Cortex of kidney (tissue), 1 donor: ENCODE data around the gene RABGEF1.
A peak's percentile ranks its signal among the peaks of the same experiment; 100 is the strongest.
"Not testable (repeated sequence)": the region's sequence is repeated elsewhere in the genome, so short reads cannot be mapped to it uniquely, and the experiment has no call there.

Experiments used
- DNase-seq: peaks from one replicate; lab custom pipeline; 2025; lab: John Stamatoyannopoulos, UW

Gene RABGEF1

DNA sequence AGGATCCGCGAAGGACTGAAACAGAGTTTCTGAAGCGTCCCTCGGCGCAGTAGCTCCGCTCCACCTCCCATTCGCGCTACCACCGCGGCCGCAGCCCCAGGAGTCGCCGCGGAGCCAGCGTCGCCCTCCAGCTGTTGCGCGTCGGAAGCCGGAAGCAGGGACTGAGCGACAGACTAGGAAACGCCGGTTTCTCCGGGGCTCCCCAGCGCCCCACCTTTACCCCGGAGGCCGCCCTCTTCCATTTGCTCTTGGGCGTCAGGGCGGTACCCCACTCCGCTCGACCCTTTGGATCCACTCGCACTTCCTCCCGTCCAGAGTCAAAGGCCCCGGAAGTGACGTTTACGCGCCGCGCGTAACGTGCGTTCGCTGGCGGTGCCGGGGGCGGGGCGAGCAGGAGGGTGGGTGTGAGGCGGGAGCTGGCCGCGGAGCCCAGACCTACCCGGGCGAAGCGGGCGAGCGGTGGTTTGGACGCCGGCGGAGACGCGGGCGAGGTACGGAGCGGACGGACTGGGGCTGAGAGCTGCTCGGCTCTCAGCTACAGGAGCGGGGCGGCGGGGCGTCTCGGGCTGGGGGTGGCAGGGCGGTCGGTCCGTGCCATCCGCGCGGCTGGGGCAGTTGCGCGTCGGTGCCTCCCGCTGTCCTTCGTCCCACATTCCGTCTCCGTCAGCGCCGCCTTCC, at the start of gene RABGEF1:
RABGEF1 (plus strand) TSS at position 432 of the 678 bp plus-strand sequence. CDS start 31,167 bp downstream, outside the sequence.
- peak; percentile 54 for DNase-seq

DNA sequence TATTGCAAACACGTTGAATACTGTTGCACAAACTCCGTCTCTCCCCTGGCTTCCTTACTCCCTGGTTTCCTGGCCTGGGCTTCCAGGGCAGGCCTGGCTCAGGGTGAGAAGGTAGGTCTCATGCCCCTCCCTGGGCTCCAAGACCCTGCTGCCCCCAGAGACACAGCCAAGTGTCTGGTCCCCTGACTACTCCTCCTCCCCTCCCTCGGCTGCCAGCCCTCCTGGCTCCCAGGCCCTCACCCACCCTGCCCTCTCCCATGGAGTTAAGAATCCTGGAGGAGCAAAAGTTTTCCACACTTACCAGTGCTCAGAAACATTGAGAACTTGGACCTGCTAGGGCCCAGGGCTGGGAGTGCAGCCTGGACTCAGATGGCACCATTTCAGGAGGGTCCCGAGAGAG, 47.2 kb upstream of the RABGEF1 start:
- no peak for DNase-seq

DNA sequence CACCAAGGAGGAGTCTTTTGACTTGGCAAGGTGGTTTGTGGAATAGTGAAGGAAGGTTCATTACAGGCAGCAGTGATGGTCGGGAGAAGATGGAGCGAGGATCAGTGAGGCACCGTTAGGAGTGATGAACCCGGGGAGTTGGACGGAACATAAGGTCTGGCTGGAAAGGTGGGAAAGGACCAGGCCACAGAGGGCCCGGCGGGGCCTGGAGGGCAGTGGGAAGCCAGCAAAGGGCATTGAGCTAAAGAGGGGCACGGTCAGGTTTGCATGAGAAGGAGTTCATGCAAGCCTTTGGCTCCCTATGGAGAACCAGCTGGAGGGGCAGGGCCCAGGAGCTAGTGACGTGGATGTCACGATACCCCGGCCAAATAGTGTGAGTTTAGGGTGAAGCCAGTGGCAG, 46.2 kb upstream of the RABGEF1 start:
- DNase-seq, result no peak

DNA sequence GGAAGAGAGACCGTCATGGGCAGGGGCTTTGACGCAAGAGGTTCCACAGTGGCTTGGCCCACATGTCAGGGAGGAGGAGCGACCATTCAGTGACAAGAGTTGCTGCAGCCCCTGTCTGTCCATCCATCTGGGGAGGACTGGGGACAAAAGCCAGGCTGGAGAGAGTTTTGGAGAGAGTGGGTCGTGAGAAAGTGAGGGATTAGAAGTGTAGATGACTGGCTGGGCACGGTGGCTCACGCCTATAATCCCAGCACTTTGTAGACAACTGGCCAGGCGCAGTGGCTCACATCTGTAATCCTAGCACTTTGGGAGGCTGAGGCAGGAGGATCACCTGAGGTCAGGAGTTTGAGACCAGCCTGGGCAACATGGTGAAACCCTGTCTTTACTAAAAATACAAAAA, 45.1 kb upstream of the RABGEF1 start:
- not testable (repeated sequence) for DNase-seq

DNA sequence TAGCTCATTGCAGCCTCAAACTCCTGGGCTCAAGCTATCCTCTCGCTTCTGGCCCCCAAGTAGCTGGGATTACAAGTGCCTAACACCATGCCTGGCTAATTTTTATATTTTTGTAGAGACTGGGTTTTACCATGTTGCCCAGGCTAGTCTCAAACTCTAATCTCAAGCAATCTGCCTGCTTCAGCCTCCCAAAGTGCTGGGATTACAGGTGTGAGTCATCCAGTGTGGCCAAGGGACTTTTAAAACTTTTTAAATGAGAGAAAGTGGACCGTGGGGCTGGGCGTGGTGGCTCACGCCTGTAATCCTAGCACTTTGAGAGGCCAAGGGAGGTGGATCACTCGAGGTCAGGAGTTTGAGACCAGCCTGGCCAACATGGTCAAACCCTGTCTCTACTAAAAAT, 44.4 kb upstream of the RABGEF1 start:
- not testable (repeated sequence) for DNase-seq

DNA sequence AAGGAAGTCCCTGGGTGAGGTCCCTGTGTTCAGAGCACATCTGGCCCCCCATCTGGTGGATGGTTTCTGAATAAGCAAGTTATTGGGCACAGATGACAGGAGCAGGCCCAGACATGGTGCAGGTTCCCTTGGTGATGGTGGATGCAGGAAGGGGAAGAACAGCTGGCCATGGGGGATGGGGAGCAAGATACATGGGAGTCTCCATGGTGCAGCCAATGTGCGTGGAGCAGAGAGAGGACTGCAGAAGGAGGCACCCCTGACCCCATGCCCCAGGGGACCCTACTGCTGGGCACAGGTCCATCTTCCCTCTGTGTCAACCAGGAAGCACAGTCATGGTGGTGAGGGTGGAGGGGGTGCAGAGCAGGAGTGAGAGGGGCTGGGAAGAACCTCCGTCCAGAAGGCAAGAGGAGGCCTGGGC, 43.8 kb upstream of the RABGEF1 start:
- DNase-seq, result no peak

DNA sequence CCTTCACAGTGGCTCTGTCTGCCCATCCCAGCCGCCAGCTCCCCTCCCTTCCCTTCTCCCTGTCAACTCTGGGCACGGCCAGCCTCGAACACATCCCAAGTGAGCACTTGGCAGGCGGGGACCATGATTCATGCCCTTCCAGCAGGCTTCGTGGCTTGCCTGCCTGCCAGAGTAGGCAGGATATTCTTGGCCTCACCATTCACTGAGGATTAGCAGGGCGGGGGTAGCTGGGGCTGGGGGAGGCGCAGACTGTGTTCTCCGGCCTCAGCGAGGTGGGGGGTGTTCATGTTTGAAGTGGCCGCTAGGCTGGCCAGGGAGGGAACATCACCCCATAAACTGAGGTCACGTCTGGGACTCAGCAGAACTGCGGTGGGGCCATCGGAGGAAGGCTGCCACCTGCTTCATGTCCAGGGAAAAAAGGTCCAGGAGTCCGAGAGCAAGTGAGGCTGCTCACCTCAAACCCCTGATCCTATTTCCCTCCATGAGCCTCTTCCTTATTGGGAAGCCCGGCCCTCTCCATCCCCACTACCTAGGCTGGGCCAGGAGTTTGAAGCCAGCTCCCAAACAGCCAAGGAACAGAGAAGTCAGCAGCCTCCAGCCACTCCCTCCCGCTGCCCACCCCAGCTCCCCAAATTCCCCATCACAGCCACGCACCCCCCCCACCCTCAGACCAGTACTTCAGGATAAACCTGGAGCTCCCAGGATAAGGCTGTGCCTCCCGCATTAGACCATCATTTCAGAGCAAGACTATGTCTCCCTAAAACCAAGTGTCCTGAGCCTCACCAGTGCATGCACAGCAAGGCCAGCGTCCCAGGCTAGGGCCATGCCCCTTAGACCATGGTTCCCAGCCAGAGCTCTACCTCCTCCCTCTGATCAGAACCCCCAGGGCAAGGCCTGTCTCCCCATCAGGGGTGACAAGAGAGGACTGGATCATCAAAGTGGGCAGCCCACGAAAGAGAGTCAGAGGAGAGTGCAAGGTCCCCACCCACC, 42.8 kb upstream of the RABGEF1 start:
- DNase-seq, result no peak

DNA sequence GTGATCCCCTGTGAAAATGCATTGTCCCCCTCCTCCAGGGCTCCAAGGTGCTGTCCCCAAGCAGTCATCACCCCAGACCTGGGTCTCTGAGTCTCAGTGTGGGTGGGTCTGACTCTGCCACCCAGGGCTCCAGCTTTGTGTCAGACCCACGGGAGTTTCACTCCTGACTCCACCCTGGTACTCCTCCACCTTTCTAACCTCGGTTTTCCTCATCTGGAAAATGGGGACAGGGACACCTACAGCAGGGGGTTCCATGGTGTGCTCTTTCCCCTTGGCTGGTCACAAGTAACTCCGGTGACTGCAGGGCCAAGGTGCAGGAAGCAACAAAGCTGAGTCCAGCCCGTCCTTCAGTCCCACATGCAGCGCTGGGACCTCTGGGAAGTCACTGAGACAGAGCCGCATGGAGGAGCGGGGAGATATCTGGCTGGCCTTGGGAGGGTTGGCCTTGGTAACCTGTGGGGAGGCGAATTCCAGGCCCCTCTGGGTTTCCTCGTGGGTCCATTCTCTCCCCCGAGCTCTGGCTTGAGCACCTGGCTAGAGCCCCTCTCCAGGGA, 41.8 kb upstream of the RABGEF1 start:
- DNase-seq, result no peak

DNA sequence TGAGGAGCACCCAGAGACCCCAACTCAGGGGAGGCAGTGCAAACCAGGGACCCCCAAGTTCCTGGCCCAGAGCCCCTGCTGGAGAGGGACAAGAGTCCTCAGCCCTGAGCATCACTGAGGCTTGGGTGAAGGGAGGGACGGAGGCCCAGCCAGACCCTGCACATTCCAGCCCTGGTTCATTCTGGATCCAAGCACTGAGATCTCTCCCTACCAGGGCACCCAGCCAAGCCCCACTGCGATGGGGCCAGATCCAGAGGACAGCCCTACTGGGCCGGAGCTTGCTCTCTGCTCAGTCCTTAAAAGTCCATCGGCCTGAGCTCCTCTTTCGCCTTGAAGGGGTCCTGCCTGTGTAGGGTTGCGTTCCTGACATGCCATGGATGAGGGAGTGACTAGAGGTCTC, 40.5 kb upstream of the RABGEF1 start:
- DNase-seq, result no peak

DNA sequence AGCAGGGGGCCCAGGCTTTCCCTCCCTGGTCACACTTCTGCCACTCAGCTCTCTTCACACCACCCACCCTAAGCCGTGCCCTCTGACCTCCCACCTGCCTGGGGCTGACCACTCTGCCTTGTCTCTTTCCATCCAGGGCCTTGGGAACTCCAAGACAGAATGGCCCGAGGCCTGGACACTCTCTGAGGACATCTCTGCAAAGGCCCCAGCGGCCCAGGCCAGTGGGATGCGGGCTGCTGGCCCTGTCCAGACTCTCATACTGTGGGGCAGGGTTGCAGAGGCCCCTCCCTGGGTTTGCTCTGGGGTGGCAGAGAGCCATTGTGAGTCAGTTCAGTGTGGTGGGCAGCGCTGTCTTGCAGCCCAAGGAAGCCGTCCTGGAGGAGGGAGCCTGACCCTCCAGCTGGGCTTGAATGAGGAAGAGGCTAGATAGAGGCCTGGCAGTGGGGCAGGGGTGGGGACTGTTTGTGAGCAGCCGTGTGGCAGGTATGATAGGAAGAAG, 39.9 kb upstream of the RABGEF1 start:
- no peak for DNase-seq

DNA sequence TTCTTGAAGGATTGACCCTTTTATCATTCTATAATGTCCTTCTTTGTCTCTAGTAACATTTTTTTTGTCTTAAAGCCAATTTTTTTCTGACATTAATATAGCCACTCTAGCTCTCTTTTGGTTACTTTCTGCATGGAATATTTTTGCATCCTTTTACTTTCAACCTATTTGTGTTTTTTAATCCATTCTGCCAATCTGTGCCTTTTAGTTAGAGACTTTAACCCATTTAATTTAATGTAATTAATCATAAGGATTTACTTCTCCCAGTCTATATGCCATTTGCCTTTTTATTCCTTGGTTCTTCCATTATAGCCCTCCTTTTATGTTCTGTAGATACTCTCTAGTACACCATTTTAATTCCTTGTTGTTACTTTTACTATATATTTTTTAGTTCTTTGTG, 32.7 kb upstream of the RABGEF1 start:
- DNase-seq, result no peak

DNA sequence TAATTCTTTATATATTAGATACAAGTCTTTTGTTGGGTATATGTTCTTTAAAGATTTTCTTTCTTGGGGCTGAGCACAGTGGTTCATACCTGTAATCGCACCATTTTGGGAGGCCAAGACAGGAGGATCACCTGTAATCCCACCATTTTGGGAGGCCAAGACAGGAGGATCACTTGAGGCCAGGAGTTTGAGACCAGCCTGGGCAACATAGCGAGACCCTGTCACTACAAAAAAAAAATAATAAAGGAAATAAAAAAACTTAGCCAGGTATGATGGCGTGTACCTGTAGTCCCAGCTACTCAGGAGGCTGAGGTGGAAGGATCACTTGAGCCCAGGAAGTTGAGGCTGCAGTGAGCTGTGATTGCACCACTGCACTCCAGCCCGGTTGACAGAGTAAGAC, 29.8 kb upstream of the RABGEF1 start:
- DNase-seq, result not testable (repeated sequence)

DNA sequence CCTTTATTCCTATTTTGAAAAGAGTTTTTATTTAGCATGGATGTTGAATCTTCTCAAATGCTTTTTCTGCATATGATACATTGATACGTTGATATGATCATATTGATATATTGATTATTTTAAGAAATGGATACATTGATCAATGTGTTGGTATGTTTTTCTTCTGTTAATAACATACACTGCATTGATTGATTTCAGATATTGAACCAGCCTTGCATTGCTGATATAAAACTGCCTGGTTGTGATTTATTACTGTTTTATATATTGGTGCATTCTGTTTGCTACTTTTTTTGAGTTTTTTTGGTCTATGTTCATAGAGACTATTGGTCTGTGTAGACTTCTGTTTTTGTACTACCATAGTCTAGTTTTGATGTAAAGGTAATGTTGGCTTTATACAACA, 26.8 kb upstream of the RABGEF1 start:
- DNase-seq, result no peak

DNA sequence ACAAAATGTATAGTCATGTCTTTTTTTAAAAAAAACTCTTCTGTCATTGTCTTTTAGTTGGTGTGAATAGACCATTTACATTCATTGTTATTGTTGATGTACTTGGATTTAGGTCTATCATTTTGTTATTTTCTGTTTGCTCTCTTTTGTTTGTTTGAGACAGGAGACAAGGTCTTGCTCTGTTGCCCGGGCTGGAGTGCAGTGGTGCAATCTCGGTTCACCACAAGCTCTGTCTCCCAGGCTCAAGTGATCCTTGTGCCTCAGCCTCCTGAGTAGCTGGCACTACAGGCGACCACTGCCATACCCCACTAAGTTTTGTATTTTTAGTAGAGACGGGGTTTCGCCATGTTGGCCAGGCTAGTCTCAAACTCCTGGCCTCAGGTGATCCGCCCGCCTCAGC, 23.9 kb upstream of the RABGEF1 start:
- DNase-seq, result not testable (repeated sequence)

DNA sequence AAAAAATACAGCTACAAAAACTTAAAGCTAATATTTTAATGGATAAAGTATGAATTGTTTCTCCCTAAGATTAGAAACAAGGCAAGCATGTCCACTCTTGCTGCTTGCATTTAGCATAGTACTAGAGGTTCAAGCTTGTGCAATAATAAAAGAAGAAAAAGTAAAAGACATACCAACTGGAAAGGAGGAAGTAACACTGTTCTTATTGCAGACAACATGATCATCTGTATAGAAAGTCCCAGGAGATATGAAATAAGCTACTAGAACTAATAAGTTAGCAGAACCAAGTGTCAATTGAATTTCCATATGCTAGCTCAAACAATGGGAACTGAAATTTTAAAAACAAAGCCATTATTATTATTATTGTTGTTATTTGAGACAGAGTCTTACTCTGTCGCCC, 20.0 kb upstream of the RABGEF1 start:
- no peak for DNase-seq

DNA sequence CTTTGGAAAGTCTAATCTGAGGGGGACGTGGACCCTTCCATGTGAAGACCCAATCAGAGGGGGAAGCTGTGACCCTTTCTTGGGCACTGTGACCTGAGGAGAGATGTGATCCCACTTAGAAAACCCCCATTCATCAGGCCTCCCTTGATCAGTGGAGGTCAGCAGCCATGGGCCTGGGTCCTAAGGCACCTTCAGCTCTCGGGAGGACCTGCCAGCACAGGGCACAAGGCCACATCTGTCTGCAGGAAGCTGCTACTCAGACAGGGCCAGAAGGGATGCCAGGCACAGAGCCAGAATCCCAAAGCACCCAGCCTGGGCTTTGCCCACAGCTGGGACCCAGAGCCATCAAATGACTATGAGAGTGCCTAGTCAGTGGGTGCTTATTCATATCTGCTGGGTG, 14.7 kb upstream of the RABGEF1 start:
- no peak for DNase-seq

DNA sequence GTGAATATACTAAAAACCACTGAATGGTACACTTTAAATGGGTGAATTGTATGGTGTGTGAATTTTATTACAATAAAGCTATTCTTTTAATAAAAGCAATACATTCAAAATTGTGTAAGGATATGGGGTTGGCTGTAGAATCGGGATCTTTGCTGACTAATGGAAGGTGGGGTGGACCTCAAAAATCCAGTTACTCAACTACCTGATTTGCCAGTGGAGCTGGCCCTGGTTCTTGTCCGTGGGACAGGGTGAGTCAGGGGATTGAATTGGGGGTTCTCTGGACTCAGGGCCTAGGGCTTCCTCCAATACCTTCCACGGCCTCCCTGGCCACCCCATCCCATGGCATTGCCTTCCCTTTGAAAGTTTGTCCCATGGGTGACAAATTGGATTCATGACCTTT, 13.5 kb upstream of the RABGEF1 start:
- DNase-seq, result no peak

DNA sequence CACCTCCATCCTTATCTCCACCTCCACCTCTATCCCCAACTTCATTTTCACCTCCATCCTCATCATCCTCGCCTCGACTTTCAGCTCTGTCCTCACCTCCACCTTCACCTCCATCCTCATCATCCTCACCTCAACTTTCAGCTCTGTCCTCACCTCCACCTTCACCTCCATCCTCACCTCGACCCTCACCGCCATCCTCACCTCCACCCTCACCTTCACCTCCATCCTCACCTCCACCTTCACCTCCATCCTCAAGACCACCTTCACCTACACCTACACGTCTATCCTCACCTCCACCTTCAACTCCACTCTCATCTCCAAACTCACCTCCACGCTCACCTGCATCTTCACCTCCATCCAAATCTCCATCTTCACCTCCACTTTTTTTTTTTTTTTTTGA, 12.0 kb upstream of the RABGEF1 start:
- DNase-seq, result no peak

DNA sequence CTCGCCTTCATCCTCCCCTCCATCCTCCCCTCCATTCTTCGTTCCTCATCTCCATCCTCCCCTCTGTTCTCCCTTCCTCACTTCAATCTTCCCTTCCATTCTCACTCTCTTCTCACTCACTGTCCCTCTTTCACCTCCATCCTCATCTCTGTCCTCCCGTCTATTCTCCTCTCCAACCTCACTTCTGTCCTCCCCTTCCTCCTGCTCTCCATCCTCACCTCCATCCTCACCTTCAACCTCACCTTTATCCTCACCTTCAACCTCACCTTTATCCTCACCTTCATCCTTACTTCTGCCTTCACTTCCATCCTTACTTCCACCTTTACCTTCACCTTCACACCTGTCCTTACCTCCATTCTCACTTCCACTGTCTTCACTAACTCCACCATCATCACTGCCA, 11.3 kb upstream of the RABGEF1 start:
- no peak for DNase-seq

DNA sequence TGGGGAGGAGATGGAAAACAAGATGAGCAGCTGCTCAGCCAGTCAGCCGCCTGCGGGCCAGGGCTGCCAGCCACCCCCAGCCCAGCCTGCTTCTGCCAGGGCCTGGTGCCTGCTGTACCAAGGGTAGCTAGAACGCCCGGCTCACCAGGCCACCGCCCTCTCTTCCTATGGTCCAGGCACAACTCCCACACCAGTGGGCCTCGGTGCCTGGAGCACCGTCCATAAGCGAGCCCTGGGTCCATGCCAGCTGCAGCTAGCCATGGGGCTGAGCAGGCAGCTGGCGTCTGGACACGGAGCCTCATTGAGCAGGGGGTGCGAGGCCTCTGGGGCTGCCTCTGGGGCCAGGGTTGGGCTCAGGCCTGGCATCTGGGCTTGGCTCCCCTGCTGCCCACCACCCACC, 8.5 kb upstream of the RABGEF1 start:
- DNase-seq, result no peak

DNA sequence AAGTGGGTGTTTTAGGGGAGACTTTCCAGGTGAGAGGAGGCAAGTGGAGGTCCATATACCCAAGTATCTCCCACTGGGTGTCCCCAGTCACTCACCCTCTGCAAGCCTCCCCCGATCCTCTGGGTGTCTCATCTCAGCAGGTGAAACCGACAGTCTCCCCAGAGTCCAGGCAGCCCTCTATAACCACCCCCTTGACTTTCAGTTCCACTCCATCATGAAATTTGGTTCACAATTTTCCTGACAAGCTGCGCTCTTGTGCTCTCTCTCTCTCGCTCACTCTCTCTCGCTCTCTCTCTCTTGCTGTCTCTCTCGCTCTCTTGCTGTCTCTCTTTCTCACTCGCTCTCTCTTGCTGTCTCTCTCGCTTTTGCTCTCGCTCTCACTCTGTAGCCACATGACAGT, 8.1 kb upstream of the RABGEF1 start:
- no peak for DNase-seq

DNA sequence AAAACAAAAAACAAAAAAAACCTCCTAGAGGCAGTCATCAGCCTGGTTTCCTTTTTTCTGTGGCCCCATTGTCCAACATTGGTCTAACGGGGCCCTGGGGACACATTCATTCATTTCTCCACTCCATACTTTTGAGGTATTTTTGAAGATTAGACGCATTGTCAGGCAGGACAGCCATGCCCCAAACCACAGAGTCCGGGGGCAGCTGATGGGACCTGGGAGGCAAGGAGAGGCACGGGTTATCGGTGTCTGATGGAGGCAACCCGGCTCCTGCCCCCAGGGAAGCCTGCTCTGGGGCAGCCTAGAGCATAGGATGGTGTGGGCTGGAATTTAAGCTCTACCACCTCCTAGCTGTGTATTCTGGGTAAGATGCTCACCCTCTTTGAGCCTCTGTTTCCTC, 6.5 kb upstream of the RABGEF1 start:
- no peak for DNase-seq

DNA sequence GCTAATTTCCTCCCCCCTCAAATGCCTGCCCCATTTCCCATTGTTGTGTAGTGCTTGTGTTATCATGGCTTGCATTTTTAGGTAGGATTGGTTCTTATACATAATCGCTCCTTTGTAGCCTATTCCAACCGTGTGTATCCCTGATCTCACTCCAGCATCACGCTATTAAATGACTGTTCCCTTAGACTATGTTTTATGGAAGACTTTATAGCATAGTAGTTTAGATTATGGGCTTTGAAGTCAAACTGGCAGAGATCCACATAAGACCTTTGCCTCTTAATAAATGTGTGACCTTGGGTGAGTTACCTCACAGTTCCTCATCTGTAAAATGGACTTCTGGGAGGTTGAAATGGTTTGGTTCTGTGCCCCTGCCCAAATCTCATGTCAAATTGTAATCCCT, 5.4 kb upstream of the RABGEF1 start:
- DNase-seq, result no peak
